OCI-LY7 (cell line): ENCODE data around the gene KLK2. TPM values are rescaled to one million over a fixed set of nuclear protein-coding genes. Genes with fewer than 3 reads are reported as not detected.

Experiments
- BruUV-seq: library from RNA; stranded (reverse); fragments of 400-500 nt; replicated peaks from 2 replicates; lab custom pipeline; 2021; lab: Mats Ljungman, UMichigan
- CTCF ChIA-PET: fragments of 300-600 bp; sonication (Branson Sonifier 250); formaldehyde crosslinking; loops from one replicate; lab custom pipeline; 2022; ENCODE audit warnings: antibody characterized with exemption; ENCODE audit not compliant: unreplicated experiment; lab: Charles Lee
- POLR2A ChIA-PET: fragments of 300-600 bp; sonication (Branson Sonifier 250); formaldehyde crosslinking; loops from one replicate; lab custom pipeline; 2022; ENCODE audit warnings: antibody characterized with exemption; lab: Charles Lee
- DNase-seq: peaks from one replicate; pipeline ENCODE4 v3.0.0-alpha.2; 2015; ENCODE audit warnings: low spot score
- H2AFZ ChIP-seq: fragments of 200-600 bp; sonication (generic), shearing (Covaris generic); 2 replicates; pipeline ENCODE4 v1.6.1; 2014; ENCODE audit warnings: mild to moderate bottlenecking, antibody characterized with exemption, low read length, moderate library complexity
- H3K27ac ChIP-seq: fragments of 200-600 bp; sonication (generic); 2 replicates; pipeline ENCODE4 v1.5.1; 2014; ENCODE audit warnings: mixed run types, low read depth, mild to moderate bottlenecking, moderate library complexity, low read length, inconsistent platforms; ENCODE audit not compliant: poor library complexity, severe bottlenecking
- H3K36me3 ChIP-seq: fragments of 200-600 bp; sonication (generic); 2 replicates; pipeline ENCODE4 v1.6.1; 2014; ENCODE audit warnings: mild to moderate bottlenecking, antibody characterized with exemption, low read length, moderate library complexity, mixed read lengths; ENCODE audit not compliant: insufficient read depth
- H3K4me1 ChIP-seq: fragments of 200-600 bp; sonication (generic); 2 replicates; pipeline ENCODE4 v1.5.1; 2014; ENCODE audit warnings: mild to moderate bottlenecking, low read length; ENCODE audit not compliant: insufficient read depth, poor library complexity, severe bottlenecking
- H3K4me2 ChIP-seq: fragments of 200-600 bp; sonication (generic); 2 replicates; pipeline ENCODE4 v1.6.1; 2014; ENCODE audit warnings: mild to moderate bottlenecking, low read length
- H3K4me3 ChIP-seq: fragments of 200-600 bp; sonication (generic); 2 replicates; pipeline ENCODE4 v1.5.1; 2014; ENCODE audit warnings: mild to moderate bottlenecking, low read depth, low read length; ENCODE audit not compliant: poor library complexity, severe bottlenecking
- H3K79me2 ChIP-seq: fragments of 200-600 bp; sonication (generic); 2 replicates; pipeline ENCODE4 v1.6.1; 2016; ENCODE audit warnings: low read depth, mild to moderate bottlenecking, low read length, moderate library complexity, mixed read lengths; ENCODE audit not compliant: insufficient read depth
- H3K9me2 ChIP-seq: fragments of 200-600 bp; sonication (generic); 2 replicates; pipeline ENCODE4 v1.6.1; 2016; ENCODE audit warnings: mild to moderate bottlenecking, low read length, mixed read lengths; ENCODE audit not compliant: insufficient read depth
- H3K9me3 ChIP-seq: fragments of 200-600 bp; sonication (generic); 2 replicates; pipeline ENCODE4 v1.6.1; 2014; ENCODE audit warnings: mild to moderate bottlenecking, mixed run types, low read length, mixed read lengths
- H4K20me1 ChIP-seq: fragments of 200-600 bp; sonication (generic); 2 replicates; pipeline ENCODE4 v1.6.1; 2014; ENCODE audit warnings: mild to moderate bottlenecking, antibody characterized with exemption, low read length, moderate library complexity, mixed read lengths; ENCODE audit not compliant: insufficient read depth
- CTCF ChIP-seq: fragments of 200-600 bp; sonication (generic); conservative IDR thresholded peaks from 2 replicates; pipeline ENCODE4 v1.5.1; 2014; ENCODE audit warnings: mild to moderate bottlenecking, antibody characterized with exemption, low read length, moderate library complexity, mixed read lengths
- EZH2phosphoT487 ChIP-seq: fragments of 200-600 bp; sonication (generic); IDR thresholded peaks from 2 replicates; pipeline ENCODE4 v1.6.1; 2018; ENCODE audit warnings: low read depth, borderline replicate concordance, mild to moderate bottlenecking, mixed run types, antibody characterized with exemption, low read length, moderate library complexity, mixed read lengths
- intact Hi-C: fragments of 100-400 bp; cut with micrococcal nuclease; formaldehyde crosslinking; loops from one replicate; pipeline ENCODE4 v1.10.0; 2022; ENCODE audit not compliant: unreplicated experiment
- total RNA-seq, 2 experiments: library from RNA; depleted of rRNA in 1 of 2; stranded (reverse); fragments of >200 nt in 1 of 2; shearing (Covaris generic) in 1 of 2; gene quantifications; 2 replicates each; pipeline ENCODE4 v1.2.3, GENCODE V29; 2014 to 2022

The KLK2 gene
- total RNA-seq, 2 experiments from 2014 or later, result not detected

- intact Hi-C loops, result loop anchor here (5.0 kb wide), 1 partner anchor 142 kb away; no protein-coding TSS in a partner anchor
These were observed 51.3 kb downstream of the KLK2 start for GRCh38 chr19:50924586-50924985.

GRCh38 chr19:50925734-50926133 lies 52.5 kb downstream of the KLK2 start:
- Histone ChIP-seq H3K36me3 (no peaks in the 10 kb centered on the region), H4K20me1 (no peaks in the 10 kb centered on the region), H3K9me2 (no peaks in the 10 kb centered on the region), H3K9me3 (no peaks in the 10 kb centered on the region), H3K79me2 (no peaks in the 10 kb centered on the region), H3K4me3 (no peak overlapping the region), H2AFZ (no peak overlapping the region), H3K4me1 (no peaks in the 10 kb centered on the region), H3K4me2 (no peak overlapping the region), H3K27ac (no peak overlapping the region)
- POLR2A ChIA-PET, result no interaction called here
- CTCF ChIA-PET, result no interaction called here
- DNase-seq, result no peak
- no TSS peak for BruUV-seq
- intact Hi-C loops, result no loop called here
- TF ChIP-seq EZH2phosphoT487 (no peak), CTCF (no peak)

More at GRCh38 chr19:50924586-50924985, 51.3 kb downstream of the KLK2 start:
- CTCF ChIA-PET, result no interaction called here
- Histone ChIP-seq H3K4me1 (no peaks in the 10 kb centered on the region), H4K20me1 (no peaks in the 10 kb centered on the region), H3K4me2 (no peak overlapping the region), H2AFZ (no peak overlapping the region), H3K9me3 (no peaks in the 10 kb centered on the region), H3K4me3 (no peak overlapping the region), H3K79me2 (no peaks in the 10 kb centered on the region), H3K36me3 (no peaks in the 10 kb centered on the region), H3K9me2 (no peaks in the 10 kb centered on the region), H3K27ac (no peak overlapping the region)
- no peak for DNase-seq
- TF ChIP-seq CTCF (no peak), EZH2phosphoT487 (no peak)
- no TSS peak for BruUV-seq
- POLR2A ChIA-PET, result no interaction called here

GRCh38 chr19:50926144-50926543 lies 52.9 kb downstream of the KLK2 start:
- DNase-seq, result no peak
- H3K79me2 ChIP-seq, result no peaks in the 10 kb centered on the region
- no peak overlapping the region for H3K4me3 ChIP-seq
- H3K9me2 ChIP-seq, result no peaks in the 10 kb centered on the region
- H2AFZ ChIP-seq, result no peak overlapping the region
- H3K27ac ChIP-seq, result no peak overlapping the region
- ChIA-PET POLR2A (no interaction called here), CTCF (no interaction called here)
- no peaks in the 10 kb centered on the region for H3K36me3 ChIP-seq
- no TSS peak for BruUV-seq
- TF ChIP-seq CTCF (no peak), EZH2phosphoT487 (no peak)
- intact Hi-C loops, result no loop called here
- H3K9me3 ChIP-seq, result no peaks in the 10 kb centered on the region
- no peaks in the 10 kb centered on the region for H3K4me1 ChIP-seq
- H3K4me2 ChIP-seq, result no peak overlapping the region
- H4K20me1 ChIP-seq, result no peaks in the 10 kb centered on the region
